GM21423 (cell line): ENCODE measurements around the gene SH2D3A.
"Not testable (repeated sequence)": the region's sequence is repeated elsewhere in the genome, so short reads cannot be mapped to it uniquely, and the experiment has no call there.

Experiments
- ATAC-seq: cut with Tn5 transposase; IDR thresholded peaks from one replicate; pipeline ENCODE4 v1.9.1; 2021; ENCODE audit warnings: mild to moderate bottlenecking, moderate library complexity; ENCODE audit not compliant: unreplicated experiment

Gene SH2D3A

DNA sequence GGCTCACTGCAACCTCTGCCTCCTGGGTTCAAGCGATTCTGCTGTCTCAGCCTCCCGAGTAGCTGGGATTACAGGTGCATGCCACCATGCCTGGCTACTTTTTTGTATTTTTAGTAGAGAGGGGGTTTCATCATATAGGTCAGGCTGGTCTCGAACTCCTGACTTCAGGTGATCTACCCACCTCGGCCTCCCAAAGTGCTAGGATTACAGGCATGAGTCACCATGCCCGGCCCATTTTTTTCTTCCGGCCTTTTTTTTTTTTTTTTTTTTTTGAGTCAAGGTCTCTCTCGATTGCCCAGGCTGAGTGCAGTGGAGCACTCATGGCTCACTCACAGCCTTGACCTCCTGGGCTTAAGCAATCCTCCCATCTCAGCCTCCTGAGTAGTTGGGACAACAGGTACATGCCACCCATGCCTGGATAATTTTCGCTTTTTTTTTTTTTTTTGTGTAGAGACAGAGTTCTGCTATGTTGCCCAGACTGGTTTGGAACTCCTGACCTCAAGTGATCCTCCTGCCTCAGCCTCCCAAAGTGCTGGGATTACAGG, 4.9 kb downstream of the SH2D3A start:
- not testable (repeated sequence) for ATAC-seq

DNA sequence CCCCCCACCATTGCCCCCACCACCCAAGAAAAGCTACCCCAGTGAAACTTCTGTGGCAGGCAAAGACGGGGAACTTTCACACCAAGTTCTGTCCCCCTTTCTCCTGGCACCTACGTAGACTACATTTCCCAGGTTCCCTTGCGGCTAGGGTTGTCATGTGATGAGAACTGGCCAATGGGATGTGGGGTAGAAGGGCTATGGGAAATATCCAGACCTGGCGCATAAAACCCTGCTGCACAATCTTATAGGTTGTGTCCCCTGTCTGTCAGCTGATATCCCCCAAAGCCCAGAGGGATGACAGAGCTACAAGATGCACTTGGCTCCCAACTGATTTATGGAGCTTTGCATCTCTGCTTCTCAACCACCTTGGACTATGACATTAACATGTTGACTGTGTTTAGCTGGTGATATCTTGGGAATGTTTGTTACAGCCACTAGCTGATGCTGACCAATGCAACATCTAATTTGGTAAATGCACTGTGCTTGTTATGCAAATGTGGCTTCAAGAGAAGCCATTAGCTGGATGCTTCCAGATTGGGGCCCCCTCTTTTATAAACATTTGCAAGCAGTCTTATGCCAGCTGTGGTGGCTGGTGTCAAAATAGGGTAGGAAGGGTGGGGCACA, 6.1 kb downstream of the SH2D3A start:
- ATAC-seq = no peak

DNA sequence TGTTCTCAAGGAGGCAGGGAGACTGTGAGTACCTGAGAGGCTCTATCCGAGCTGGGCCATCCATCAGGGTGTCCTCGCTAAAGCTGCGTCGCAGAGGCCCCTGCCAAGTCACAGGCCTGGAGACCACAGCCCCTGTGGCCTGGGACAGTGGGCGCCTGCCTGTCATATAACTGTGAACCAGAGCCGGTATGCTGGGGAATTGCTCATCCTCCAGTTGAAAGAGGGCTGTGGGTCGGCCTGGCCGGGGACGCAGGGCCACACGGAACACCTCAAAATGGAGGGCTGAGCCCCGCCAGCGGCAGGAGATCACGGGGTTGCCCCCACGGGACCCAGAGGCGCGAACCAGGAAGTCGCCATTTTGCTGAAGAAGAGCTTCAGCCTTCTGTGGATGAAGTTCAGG, 6.6 kb downstream of the SH2D3A start:
- no peak for ATAC-seq

DNA sequence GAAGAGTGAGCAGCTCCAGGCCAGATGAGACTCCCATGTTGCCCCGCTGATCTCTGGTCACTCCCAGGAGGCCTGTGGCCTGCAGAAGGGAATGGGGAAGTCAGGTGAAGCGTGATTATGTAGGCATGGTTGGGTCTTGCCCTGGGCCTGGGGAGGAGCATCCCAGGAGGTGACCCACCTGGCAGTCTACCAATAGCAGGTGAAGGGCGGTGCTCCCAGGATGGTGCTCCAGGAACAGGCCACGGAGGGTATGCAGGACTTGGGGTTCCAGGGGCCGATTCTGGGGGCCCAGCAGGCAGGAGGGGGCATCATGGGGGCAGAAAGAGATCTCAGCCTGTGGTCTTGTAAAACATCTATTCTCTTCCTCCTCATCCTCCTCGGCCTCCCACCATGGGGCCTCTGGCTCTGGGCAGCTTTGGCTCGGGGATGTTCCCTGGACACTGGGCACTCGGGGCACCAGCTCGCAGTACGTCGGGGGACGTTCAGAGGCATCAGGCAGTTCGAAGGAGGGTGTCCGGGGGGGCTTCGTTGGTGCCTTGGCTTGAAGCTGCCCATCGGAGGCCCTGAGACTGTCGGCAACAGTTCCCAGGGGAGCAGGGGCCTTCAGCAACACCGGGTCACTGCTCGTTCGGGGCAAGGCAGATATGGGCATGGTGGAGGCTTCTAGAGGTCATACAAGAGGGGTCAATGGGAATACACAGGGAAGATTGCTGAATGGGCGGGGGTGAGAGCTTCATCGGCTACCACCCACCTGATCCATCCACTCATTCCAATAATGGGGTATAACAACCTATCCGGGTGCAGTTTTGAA, 12.4 kb downstream of the SH2D3A start:
- ATAC-seq = no peak

DNA sequence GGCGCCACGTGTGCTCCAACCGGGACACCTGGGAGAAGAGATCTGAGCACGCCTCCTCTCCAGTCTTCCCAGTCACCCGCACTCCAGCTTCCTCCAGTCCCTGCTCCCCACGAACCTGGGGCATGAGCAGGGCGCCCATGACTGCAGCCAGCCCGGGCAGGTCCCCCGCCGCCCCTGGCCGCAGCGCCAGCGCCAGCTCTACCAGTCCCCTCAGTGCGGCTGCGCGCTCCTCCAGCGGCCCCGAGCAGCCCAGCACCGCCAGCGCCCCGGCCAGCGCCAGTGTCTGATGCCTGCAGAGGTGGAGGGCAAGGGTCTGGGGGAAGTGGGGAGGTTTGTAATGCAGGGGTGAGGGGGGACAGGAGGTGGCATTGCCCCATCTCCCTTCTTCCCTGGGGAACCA, 13.1 kb downstream of the SH2D3A start:
- no peak for ATAC-seq

DNA sequence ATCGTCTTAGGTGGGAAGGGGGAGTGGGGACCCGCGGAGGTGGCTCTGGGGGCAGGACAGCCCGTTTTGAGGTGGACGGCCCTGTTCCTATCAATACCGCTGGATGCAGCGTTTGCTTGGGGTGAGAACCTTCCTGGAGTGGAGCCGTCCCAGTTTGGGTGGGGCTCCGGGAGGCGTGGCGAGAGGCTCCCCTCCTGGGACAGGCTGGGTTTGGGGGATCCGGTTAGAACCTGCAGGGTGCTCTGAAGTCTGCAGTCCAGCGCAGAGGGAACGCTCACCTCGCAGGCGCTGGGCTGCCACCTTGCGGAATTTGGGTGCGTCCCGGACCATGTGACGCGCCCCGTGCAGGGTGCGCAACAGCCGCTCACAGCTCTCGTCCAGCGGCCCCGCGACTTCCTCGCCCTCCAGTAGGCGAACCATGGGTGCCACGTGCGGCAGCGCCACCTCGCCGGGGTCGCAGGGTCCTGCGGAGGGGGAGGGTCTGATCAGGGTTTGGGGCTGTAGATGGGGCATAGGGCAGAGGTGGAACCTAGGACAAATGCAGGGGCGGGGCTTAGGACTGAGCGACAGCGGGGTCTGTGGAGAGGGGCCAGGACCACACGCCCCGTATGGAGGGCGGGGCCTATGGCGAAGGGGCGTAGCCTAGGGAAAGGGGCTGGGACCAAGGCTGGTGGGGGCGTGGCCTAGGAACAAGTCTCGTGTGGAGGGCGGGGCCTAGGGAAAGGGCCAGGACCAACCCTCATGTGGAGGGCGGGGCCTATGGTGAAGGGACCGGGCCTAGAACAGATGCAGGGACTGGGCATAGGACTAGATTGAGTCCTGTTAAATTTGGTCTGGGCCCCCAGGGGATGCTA, 13.8 kb downstream of the SH2D3A start:
- peak; percentile 73 for ATAC-seq

DNA sequence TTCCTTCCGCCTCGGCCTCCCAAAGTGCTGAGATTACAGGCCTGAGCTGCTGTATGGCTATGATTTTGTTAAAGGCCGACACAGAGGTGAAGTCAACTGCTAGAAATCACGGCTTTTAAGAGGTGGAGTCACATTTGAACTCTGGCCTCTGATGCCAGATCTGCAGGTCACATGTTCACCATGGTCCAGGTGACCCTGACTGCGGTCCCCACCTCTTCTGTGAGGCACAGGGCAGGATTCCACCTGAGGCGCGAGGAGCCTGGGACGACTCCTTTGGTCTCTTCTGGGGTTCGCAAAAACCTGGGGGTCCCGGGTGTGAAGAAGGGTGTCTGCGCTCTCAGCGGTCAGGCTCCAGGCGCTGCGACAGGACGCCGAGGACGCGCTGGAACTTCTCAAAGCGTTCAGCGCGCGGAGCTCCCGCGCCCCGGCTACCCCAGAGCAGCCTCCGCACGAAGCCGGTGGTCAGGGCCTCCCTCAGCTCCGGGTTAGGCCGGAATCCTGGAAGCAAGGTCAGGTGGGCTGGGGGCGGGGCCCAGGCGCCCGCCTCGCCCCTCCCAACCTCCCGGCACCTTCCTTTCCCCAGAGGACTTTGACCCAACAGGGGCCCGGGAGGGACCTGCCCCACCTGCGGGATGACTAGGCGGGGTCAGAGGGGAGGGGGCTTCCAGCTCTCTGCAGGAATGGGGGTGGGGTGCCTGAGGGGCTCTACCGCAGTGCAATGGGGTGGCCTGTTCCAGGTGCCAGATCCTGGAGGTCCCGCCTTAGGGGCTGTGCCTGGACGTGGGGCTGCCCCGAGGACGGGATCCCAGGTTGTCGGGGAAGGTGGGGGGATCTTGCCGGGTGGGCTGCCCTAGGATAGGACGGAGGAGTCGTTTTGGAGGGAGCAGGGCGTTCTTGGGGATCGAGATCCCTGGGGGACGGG, 14.7 kb downstream of the SH2D3A start:
- ATAC-seq = no peak

DNA sequence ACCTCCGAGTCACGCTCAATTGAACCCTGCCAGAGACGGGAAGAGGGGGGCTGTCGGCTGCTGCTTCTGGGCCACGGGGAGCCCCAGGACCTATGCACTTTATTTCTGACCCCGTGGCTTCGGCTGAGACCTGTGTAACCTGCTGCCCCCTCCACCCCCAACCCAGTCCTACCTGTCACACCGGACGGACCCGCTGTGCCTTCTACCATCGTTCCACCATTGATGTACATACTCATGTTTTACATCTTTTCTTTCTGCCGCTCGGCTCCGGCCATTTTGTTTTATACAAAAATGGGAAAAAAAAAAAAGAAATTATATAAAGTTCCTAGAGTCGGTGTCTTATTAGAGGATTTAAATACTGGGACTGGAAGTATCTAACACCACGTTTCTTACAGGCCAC, 16.0 kb downstream of the SH2D3A start:
- ATAC-seq = no peak

DNA sequence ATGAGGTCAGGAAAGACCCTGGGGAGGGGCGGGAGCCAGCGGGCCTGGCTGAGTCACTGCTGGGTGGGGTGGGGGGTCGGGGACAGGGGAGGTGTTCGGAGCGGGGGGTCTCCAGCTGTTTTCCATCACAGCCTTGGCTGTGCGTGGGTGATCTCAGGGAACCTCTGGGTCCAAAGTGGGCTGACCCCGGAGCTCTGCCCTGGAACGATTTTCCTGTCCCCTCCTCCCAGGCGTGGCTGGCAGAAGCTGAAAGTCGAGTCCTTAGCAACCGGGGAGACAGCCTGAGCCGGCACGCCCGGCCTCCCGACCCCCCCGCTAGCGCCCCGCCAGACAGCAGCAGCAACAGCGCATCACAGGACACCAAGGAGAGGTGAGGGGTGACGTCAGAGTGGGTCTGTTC, 17.2 kb downstream of the SH2D3A start:
- no peak for ATAC-seq

DNA sequence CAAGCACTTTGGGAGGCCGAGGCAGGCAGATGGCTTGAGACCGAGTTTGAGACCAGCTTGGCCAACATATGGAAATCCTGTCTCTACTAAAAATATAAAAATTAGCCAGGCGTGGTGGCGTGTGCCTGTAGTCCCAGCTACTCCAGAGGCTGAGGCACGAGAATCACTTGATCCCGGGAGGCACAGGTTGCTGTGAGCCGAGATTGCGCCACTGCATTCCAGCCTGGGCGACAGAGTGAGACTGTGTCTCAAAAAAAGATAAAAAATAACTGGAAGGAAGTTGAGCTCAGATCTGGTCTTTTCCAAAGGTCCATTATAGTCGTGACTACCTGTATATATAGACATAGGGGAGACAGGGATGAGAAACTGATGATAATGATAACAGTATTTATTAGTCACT, 18.7 kb downstream of the SH2D3A start:
- ATAC-seq = not testable (repeated sequence)

DNA sequence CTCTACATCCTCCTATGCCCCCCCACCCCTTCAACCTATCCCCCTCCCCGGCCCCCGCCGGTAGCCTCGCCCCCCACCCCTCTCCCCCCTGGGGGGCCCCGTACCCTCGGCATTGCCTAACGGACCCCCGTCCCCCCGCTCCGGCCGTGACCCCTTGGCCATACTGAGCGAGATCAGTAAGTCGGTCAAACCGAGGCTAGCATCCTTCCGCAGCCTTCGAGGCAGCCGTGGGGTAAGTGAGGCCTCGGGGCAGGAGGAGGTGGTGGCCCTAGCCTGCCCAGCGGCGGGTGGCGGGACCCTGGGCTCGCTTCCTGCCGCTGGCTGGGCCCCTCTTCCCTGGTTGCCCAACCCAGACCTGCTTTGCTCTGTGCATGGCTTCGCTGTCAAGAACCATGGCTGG, 21.3 kb downstream of the SH2D3A start:
- no peak for ATAC-seq

DNA sequence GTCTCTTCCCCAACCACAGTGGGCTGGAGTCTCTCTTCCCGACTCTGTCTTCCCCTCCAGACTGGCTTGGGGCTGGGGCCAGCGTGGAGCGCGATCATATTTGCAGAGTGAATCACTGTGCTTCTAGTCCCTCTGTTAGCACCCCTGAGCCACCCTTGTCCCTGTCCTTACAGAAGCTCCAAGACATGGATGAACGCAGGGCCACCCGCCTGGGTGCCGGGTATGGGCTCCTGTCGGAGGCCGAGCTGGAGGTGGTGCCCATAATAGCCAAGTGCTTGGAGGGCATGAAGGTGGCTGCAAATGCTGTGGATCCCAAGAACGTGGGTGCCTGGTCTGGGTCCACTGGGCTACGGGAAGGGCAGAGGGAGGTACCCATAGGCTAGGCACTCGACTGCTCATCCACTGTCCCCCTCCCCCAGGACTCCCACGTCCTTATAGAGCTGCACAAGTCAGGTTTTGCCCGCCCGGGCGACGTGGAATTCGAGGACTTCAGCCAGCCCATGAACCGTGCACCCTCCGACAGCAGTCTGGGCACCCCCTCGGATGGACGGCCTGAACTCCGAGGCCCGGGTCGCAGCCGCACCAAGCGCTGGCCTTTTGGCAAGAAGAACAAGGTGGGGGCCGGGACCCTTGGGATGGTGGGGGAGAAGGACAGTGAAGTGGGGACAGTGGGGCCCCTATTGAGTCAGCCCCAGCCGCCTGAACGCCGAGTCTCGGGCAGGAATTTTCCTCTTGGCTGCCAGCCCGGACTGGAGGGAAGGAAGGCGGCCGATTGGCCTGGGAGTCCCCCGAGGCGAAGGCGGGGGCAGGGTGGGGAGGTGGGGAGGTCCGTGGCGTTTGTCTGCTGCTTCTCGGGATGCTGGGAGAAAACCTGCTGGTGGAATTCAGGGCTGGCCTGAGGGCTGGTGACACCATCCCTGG, 22.6 kb downstream of the SH2D3A start:
- no peak for ATAC-seq

DNA sequence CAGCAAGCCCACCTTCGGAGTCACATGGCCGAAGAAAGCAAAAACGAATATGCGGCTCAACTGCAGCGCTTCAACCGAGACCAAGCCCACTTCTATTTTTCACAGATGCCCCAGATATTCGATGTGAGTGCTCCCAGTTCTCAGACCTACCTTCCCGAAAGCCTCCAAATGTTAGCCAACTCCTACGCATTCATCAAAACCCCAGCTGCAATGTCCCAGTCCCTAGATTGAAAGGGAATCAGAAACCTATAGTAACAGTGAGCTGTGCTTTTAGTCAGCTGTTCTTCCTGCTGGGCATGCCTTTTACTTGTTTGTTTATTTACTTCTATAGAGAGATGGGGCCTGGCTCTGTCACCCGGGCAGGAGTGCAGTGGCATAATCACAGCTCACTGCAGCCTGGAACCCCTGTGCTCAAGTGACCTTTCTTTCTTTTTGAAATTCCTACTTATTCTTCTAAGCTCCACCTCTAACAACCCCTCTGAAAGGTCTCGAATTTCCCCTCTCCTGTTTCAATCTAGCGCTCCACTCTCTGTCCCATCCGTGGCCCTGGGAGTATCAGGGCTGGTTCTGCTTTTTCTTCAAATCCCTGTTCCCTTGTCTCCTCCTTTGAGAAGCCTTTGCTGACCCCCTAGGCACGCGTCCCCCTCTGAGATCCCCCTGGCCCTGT, 23.4 kb downstream of the SH2D3A start:
- ATAC-seq = no peak

DNA sequence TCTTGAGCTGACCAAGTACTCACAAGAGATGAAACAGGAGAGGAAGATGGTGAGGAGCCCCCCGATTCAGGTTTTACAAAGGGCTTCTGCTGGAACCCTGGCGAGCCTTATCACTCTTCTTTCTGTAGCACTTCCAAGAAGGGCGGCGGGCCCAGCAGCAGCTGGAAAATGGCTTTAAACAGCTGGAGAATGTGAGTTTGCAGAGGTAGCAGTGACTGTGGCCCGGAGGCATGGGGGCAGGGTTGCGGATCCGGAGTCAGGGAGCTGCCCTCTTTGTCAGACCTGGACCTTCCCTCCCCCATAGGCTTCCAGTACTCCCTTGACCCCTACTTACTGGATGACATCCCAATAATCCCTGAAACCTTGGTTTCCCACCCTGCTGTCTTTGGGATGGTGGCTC, 24.2 kb downstream of the SH2D3A start:
- no peak for ATAC-seq

DNA sequence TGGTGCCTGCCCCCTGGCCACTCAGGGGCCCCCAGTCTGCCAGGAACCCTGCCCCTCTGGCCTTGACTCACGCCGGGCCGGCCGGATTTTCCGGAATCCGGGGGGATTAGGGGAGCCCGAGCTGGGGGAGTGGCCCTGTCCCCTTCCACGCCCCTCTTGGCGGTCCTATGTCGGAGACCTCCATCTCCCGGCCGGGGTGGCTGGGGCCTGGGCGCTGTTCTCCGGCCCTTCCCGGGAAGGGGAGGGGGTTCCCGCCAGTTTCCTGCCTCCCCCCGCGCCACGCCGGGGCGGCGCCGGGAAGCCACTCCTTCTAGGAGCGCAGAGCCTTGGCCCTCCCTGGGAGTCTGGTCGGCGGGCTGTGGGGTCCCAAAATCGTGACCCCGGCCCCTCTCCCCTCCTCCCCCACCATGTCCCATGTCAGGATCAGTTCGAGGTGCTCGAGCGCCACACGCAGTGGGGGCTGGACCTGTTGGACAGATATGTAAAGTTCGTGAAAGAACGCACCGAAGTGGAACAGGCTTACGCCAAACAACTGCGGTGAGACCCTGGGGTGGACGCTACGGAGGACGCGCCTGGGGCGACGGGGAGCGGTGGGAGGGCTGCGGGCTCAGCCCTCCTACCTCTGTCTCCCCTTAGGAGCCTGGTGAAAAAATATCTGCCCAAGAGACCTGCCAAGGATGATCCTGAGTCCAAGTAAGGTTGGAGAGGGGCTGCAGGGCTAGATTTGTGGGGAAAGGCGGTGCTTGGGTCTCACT, 26.5 kb downstream of the SH2D3A start:
- ATAC-seq = no peak

DNA sequence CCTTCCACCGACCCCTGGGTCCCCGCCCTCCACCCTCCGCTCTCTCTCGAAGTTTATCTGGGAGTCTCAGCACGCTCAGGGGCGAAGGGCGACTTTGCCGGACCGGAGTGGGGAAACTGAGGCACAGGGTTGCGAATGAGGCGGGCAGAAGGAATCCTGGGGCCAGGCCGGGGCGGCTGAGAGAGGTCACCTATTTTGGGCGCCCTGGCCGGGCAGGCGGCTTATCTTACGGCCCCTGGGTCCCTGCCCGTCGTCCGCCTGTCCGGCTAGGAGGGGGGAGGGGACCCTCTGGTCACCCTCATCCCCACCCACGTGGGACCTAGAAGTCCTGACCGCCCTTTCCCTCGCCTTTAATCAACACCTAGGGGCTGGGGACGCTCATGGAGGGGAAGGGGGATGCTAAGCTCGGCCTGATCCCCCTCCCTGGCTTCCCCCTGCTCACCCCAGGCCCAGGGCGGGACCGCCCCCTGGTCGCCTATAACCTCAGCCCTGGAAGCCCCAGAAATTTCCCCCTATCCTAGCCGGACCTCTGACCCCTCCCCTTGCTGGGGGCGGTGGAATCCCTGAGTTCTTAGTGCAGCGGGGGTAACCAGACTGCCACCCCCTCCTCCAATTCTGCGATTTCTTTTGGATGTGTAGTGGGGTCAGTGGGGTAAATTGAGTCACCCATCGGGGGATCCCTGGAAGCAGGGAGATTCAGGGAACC, 27.2 kb downstream of the SH2D3A start:
- ATAC-seq = no peak

DNA sequence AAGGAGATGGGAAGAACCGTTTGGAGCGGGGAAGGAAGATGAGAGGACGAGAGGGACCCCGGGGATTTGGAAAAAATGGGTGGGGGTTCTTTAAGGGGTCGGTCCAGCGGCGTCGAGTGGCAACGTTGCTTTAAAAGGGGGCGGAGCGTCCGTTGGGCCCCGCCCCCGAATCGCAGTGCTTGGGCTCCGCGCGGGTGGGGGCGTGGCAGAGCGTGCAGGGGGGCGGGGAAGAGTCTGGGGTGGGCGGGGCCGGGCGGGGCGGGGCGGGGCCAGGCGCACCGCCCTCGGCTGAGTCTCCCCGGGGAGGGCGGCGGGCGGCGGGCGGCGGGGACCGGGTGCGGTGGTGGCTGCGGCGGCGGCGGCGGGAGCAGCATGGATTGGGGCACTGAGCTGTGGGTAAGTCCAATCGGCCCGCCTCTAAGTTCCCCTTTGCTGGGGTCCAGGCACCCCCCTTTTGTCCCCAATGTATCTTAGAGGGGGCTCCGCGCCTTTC, 27.8 kb downstream of the SH2D3A start, which contains the start of gene TRIP10:
TRIP10 (plus strand) TSS at position 291 of the 493 bp plus-strand sequence; CDS start at position 373, 82 bp downstream.
- ATAC-seq = no peak
